Measurements from ENCODE around the gene CADPS2.

CADPS2 gene

DNA sequence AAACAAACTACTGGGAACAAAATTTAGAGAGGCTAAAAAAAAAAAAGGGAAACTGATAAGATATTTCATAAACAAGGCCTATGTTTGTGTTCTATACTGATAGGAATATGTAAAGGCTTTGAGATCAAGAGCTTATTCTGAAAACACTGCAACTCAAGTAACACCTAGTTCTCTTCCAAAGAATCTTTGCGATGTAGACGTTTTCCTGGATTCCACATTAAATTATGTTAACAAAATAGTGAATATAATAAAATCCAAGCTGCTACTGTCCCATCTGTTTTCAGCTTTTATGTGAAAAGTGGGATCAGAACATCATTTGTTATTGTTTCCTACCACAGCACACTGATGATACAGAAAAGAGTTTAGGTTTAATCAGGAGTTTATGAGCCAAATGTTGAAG lies 130.6 kb downstream of the CADPS2 start:
- H3K4me3 ChIP-seq (ENCODE audit: low read depth, low read length, poor library complexity, severe bottlenecking), result no peak overlapping the region
- H3K79me2 ChIP-seq (ENCODE audit: insufficient read depth, low read length), result no peaks in the 10 kb centered on the region
- no peaks in the 10 kb centered on the region for H3K9me2 ChIP-seq (ENCODE audit: low read depth, low read length)
- no peaks in the 10 kb centered on the region for H4K20me1 ChIP-seq (ENCODE audit: insufficient read depth, low read length)
- no peak overlapping the region for H3K9ac ChIP-seq (ENCODE audit: low read length)
- no peak overlapping the region for H3K4me2 ChIP-seq (ENCODE audit: low read length)
- no peak overlapping the region for H2AFZ ChIP-seq (ENCODE audit: low read length)
- H3K27ac ChIP-seq (ENCODE audit: low read depth, low read length, poor library complexity, severe bottlenecking), result no peak overlapping the region
- no peaks in the 10 kb centered on the region for H3K9me3 ChIP-seq (ENCODE audit: low read length)
- no peaks in the 10 kb centered on the region for H3K36me3 ChIP-seq (ENCODE audit: insufficient read depth, low read length)
- H3F3A ChIP-seq (ENCODE audit: insufficient read depth, low read length), result no peaks in the 10 kb centered on the region
- no peak for TF ChIP-seq EZH2 (IDR thresholded peaks at IDR 0.05; ENCODE audit: borderline replicate concordance, low read length)
- TF ChIP-seq, protein P1, sequence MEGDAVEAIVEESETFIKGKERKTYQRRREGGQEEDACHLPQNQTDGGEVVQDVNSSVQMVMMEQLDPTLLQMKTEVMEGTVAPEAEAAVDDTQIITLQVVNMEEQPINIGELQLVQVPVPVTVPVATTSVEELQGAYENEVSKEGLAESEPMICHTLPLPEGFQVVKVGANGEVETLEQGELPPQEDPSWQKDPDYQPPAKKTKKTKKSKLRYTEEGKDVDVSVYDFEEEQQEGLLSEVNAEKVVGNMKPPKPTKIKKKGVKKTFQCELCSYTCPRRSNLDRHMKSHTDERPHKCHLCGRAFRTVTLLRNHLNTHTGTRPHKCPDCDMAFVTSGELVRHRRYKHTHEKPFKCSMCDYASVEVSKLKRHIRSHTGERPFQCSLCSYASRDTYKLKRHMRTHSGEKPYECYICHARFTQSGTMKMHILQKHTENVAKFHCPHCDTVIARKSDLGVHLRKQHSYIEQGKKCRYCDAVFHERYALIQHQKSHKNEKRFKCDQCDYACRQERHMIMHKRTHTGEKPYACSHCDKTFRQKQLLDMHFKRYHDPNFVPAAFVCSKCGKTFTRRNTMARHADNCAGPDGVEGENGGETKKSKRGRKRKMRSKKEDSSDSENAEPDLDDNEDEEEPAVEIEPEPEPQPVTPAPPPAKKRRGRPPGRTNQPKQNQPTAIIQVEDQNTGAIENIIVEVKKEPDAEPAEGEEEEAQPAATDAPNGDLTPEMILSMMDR (IDR thresholded peaks at IDR 0.05; ENCODE audit: low read length), result no peak
- no peaks in the 10 kb centered on the region for H3K4me1 ChIP-seq (ENCODE audit: insufficient read depth, low read length, severe bottlenecking)
- H3K27me3 ChIP-seq (ENCODE audit: insufficient read depth, low read length), result no peaks in the 10 kb centered on the region

DNA sequence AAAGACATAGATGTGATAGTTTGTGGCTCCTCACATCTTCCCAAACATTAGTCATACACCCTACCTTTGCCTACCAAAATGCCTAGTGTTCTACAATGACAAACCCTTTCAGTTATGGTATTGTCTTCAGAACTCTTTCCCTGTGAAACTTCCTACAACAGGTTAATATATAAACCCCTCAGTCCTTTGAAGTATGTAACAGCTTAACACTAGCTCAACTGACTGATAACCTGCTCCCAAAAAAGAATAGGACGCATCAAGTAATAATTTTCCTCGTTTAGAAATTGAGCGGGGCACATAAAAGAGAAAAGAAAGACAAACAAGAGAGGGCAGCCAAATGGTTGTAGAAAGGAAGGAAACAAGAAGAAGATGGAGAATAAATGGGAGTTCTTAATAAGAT lies 133.7 kb downstream of the CADPS2 start:
- Histone ChIP-seq H3K36me3 (ENCODE audit: insufficient read depth, low read length) (no peaks in the 10 kb centered on the region), H3K27me3 (ENCODE audit: insufficient read depth, low read length) (no peaks in the 10 kb centered on the region), H3K4me2 (ENCODE audit: low read length) (no peak overlapping the region), H3K9me2 (ENCODE audit: low read depth, low read length) (no peaks in the 10 kb centered on the region), H3K4me3 (ENCODE audit: low read depth, low read length, poor library complexity, severe bottlenecking) (no peak overlapping the region), H3K79me2 (ENCODE audit: insufficient read depth, low read length) (no peaks in the 10 kb centered on the region), H3F3A (ENCODE audit: insufficient read depth, low read length) (no peaks in the 10 kb centered on the region), H2AFZ (ENCODE audit: low read length) (no peak overlapping the region), H4K20me1 (ENCODE audit: insufficient read depth, low read length) (no peaks in the 10 kb centered on the region), H3K4me1 (ENCODE audit: insufficient read depth, low read length, severe bottlenecking) (no peaks in the 10 kb centered on the region), H3K27ac (ENCODE audit: low read depth, low read length, poor library complexity, severe bottlenecking) (no peak overlapping the region), H3K9me3 (ENCODE audit: low read length) (no peaks in the 10 kb centered on the region), H3K9ac (ENCODE audit: low read length) (no peak overlapping the region)
- no peak for TF ChIP-seq EZH2 (IDR thresholded peaks at IDR 0.05; ENCODE audit: borderline replicate concordance, low read length)
- TF ChIP-seq, protein P1 (IDR thresholded peaks at IDR 0.05; ENCODE audit: low read length), result no peak

DNA sequence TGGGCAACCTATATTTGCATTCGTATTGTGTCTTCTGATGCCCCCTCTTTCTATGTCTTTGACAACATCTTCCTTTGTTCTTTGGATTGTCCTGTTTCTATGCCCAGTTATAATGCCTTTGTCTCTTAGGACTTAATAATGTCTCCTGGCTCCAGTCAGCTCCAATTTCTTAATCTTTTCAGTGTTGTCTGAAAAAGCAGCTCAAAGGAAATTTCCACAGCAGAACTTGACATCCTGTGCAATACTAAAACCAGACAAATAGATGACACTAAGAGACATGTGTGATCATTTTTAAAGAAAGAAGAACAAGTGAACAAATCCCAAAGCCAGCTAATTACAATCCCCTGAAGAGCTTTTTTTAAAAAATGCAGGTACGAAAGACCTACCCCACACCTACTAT lies 135.9 kb downstream of the CADPS2 start:
- no peaks in the 10 kb centered on the region for H3K9me3 ChIP-seq (ENCODE audit: low read length)
- H2AFZ ChIP-seq (ENCODE audit: low read length), result no peak overlapping the region
- H4K20me1 ChIP-seq (ENCODE audit: insufficient read depth, low read length), result no peaks in the 10 kb centered on the region
- no peak overlapping the region for H3K9ac ChIP-seq (ENCODE audit: low read length)
- H3K27me3 ChIP-seq (ENCODE audit: insufficient read depth, low read length), result no peaks in the 10 kb centered on the region
- H3K79me2 ChIP-seq (ENCODE audit: insufficient read depth, low read length), result no peaks in the 10 kb centered on the region
- H3K36me3 ChIP-seq (ENCODE audit: insufficient read depth, low read length), result no peaks in the 10 kb centered on the region
- H3K4me2 ChIP-seq (ENCODE audit: low read length), result no peak overlapping the region
- no peak overlapping the region for H3K27ac ChIP-seq (ENCODE audit: low read depth, low read length, poor library complexity, severe bottlenecking)
- TF ChIP-seq EZH2 (IDR thresholded peaks at IDR 0.05; ENCODE audit: borderline replicate concordance, low read length), result no peak
- TF ChIP-seq, protein P1 (IDR thresholded peaks at IDR 0.05; ENCODE audit: low read length), result no peak
- no peaks in the 10 kb centered on the region for H3F3A ChIP-seq (ENCODE audit: insufficient read depth, low read length)
- H3K4me1 ChIP-seq (ENCODE audit: insufficient read depth, low read length, severe bottlenecking), result no peaks in the 10 kb centered on the region
- no peak overlapping the region for H3K4me3 ChIP-seq (ENCODE audit: low read depth, low read length, poor library complexity, severe bottlenecking)
- no peaks in the 10 kb centered on the region for H3K9me2 ChIP-seq (ENCODE audit: low read depth, low read length)
